Retinal pigment epithelial cell (primary cell): ENCODE data around the gene KIF5A.
A peak's percentile ranks its signal among the peaks of the same experiment; 100 is the strongest.

Experiments used
- DNase-seq: peaks from one replicate; pipeline ENCODE4 v3.0.0-alpha.2; 2010; ENCODE audit warnings: low read depth
- H3K4me3 ChIP-seq: 2 replicates; pipeline ENCODE4 v1.5.1; 2011; ENCODE audit warnings: mild to moderate bottlenecking, low read length, control low read depth, moderate library complexity
- CTCF ChIP-seq: conservative IDR thresholded peaks from 2 replicates; pipeline ENCODE4 v1.5.1; 2011; ENCODE audit warnings: low read depth, low read length, control low read depth, inconsistent platforms

KIF5A gene

GRCh38 chr12:57549203-57549908 lies 488 bp upstream of the KIF5A start:
- H3K4me3 ChIP-seq: peak overlapping the region; percentile 59
- TF ChIP-seq CTCF: no peak
- no peak for DNase-seq

- TF ChIP-seq CTCF: no peak
- DNase-seq: no peak
- H3K4me3 ChIP-seq: no peak overlapping the region
Measured at GRCh38 chr12:57550641-57551549, 1.1 kb downstream of the KIF5A start.

- no peak overlapping the region for H3K4me3 ChIP-seq
- no peak for DNase-seq
- no peak for TF ChIP-seq CTCF
Measured at GRCh38 chr12:57551637-57552305, 1.9 kb downstream of the KIF5A start.

- H3K4me3 ChIP-seq: no peak overlapping the region
- no peak for TF ChIP-seq CTCF
- DNase-seq: no peak
Measured at GRCh38 chr12:57552306-57552651, 2.4 kb downstream of the KIF5A start.

- no peak for TF ChIP-seq CTCF
- no peak overlapping the region for H3K4me3 ChIP-seq
- no peak for DNase-seq
Measured at GRCh38 chr12:57552835-57553313, 3.0 kb downstream of the KIF5A start.

- no peak overlapping the region for H3K4me3 ChIP-seq
- no peak for DNase-seq
- TF ChIP-seq CTCF: no peak
Measured at GRCh38 chr12:57553343-57554202, 3.7 kb downstream of the KIF5A start.
